Natural killer cell (primary cell): Measurements from ENCODE around the gene F2RL3. TPM values are rescaled to one million over a fixed set of nuclear protein-coding genes. Genes with fewer than 3 reads are reported as not detected.
A peak's percentile ranks its signal among the peaks of the same experiment; 100 is the strongest.

ENCODE experiments used
- ATAC-seq, 3 donors: fragments of 150-1000 bp in 2 of 3; fragments of 200-7000 bp in 1 of 3; cut with Tn5 transposase; 1 replicate in 1 of 3; 2 replicates in 2 of 3; pipeline ENCODE4 v1.10.0; 2021; ENCODE audit warnings: mild to moderate bottlenecking in 2 of 3, moderate library complexity in 2 of 3
- DNase-seq, 2 donors: peaks; one replicate each; pipeline versions ENCODE4 v3.0.0 to v3.0.0-alpha.2; 2013 to 2021; ENCODE audit warnings: mixed read lengths in 1 of 2
- H3K27ac ChIP-seq: one replicate; pipeline ENCODE4 v1.5.1; 2013; ENCODE audit warnings: mild to moderate bottlenecking, low read length
- H3K27me3 ChIP-seq: one replicate; pipeline ENCODE4 v1.6.1; 2013; ENCODE audit warnings: low read length; ENCODE audit not compliant: control insufficient read depth, insufficient read depth
- H3K36me3 ChIP-seq: one replicate; pipeline ENCODE4 v1.6.1; 2013; ENCODE audit warnings: low read length; ENCODE audit not compliant: control insufficient read depth, insufficient read depth
- H3K4me1 ChIP-seq: one replicate; pipeline ENCODE4 v1.6.1; 2013; ENCODE audit warnings: low read length; ENCODE audit not compliant: control insufficient read depth, insufficient read depth
- H3K4me3 ChIP-seq: one replicate; pipeline ENCODE4 v1.5.1; 2013; ENCODE audit warnings: low read length
- H3K9me3 ChIP-seq: one replicate; pipeline ENCODE4 v1.6.1; 2013; ENCODE audit warnings: low read length; ENCODE audit not compliant: control insufficient read depth, insufficient read depth
- H3K27ac Mint-ChIP-seq, 2 donors: one replicate each; pipeline ENCODE4 v1.8.0; 2022; ENCODE audit warnings: mild to moderate bottlenecking in 2 of 2, mixed read lengths in 2 of 2, moderate library complexity in 1 of 2
- H3K27me3 Mint-ChIP-seq, 2 donors: one replicate each; pipeline ENCODE4 v1.8.0; 2022; ENCODE audit warnings: low read depth in 2 of 2, mixed read lengths in 2 of 2
- H3K36me3 Mint-ChIP-seq: one replicate; pipeline ENCODE4 v1.8.0; 2022; ENCODE audit warnings: mixed read lengths
- H3K4me1 Mint-ChIP-seq, 2 donors: one replicate each; pipeline ENCODE4 v1.8.0; 2022; ENCODE audit warnings: mixed read lengths in 2 of 2
- H3K4me3 Mint-ChIP-seq: one replicate; pipeline ENCODE4 v1.8.0; 2022; ENCODE audit warnings: mild to moderate bottlenecking, moderate library complexity, mixed read lengths
- H3K9me3 Mint-ChIP-seq, 2 donors: one replicate each; pipeline ENCODE4 v1.8.0; 2022; ENCODE audit warnings: mixed read lengths in 2 of 2
- CTCF ChIP-seq: fragments of 200-600 bp; IDR thresholded peaks from one replicate; pipeline ENCODE4 v1.8.0; 2022; ENCODE audit warnings: antibody characterized with exemption
- WGBS: methylation state at CpG from one replicate; pipeline ENCODE4 v1.1.7; 2013; ENCODE audit warnings: missing lambda C conversion rate; ENCODE audit not compliant: insufficient coverage; 5-methylcytosine and 5-hydroxymethylcytosine counted together
- intact Hi-C: fragments of 100-400 bp; cut with micrococcal nuclease; formaldehyde crosslinking; loops from one replicate; pipeline ENCODE4 v1.14.2; 2022
- total RNA-seq, 4 donors: library from RNA; stranded (reverse); fragments of 120-200 nt in 1 of 4; gene quantifications; one replicate each; pipeline versions ENCODE4 v1.2.3 to v1.2.4, GENCODE V29; 2013 to 2022

Gene F2RL3
- total RNA-seq, 3 donors from 2014 or later (not counting 1 experiment from before 2014, with no cell fraction given): 0.24 to 0.39 (median 0.28) TPM

GRCh38 chr19:16890461-16891184, 1.8 kb downstream of the F2RL3 start:
- H3K4me3 Mint-ChIP-seq: peak overlapping the region; percentile 59
- Histone ChIP-seq H3K4me1 (peaks cover 49% of the 10 kb centered on the region), H3K36me3 (no peaks in the 10 kb centered on the region), H3K9me3 (no peaks in the 10 kb centered on the region), H3K27ac (no peak overlapping the region), H3K4me3 (no peak overlapping the region), H3K27me3 (no peaks in the 10 kb centered on the region)
- 91% methylated on average over 18 of the region's 24 CpGs for WGBS
- TF ChIP-seq CTCF: no peak
- ATAC-seq (no peak), DNase-seq (no peak)
- intact Hi-C loops: no loop called here
- H3K4me1 Mint-ChIP-seq: peaks cover 24 to 42% of the 10 kb centered on the region in 2 donors
- H3K9me3 Mint-ChIP-seq: no peaks in the 10 kb centered on the region
- H3K27ac Mint-ChIP-seq: no peak overlapping the region
- no peaks in the 10 kb centered on the region for H3K36me3 Mint-ChIP-seq
- H3K27me3 Mint-ChIP-seq: no peaks in the 10 kb centered on the region

GRCh38 chr19:16891696-16892382, 3.0 kb downstream of the F2RL3 start:
- ATAC-seq (no peak), DNase-seq (no peak)
- Histone ChIP-seq H3K27me3 (no peaks in the 10 kb centered on the region), H3K36me3 (no peaks in the 10 kb centered on the region), H3K4me1 (peaks cover 60% of the 10 kb centered on the region), H3K27ac (no peak overlapping the region), H3K9me3 (no peaks in the 10 kb centered on the region), H3K4me3 (no peak overlapping the region)
- 85% methylated on average over 12 of the region's 12 CpGs for WGBS
- peaks cover 24 to 46% of the 10 kb centered on the region in 2 donors for H3K4me1 Mint-ChIP-seq
- TF ChIP-seq CTCF: no peak
- H3K27me3 Mint-ChIP-seq: no peaks in the 10 kb centered on the region
- no peak overlapping the region for H3K4me3 Mint-ChIP-seq
- no peaks in the 10 kb centered on the region for H3K36me3 Mint-ChIP-seq
- no peak overlapping the region for H3K27ac Mint-ChIP-seq
- no peaks in the 10 kb centered on the region for H3K9me3 Mint-ChIP-seq
- intact Hi-C loops: no loop called here

- H3K4me3 ChIP-seq: no peak overlapping the region
- no peak for ATAC-seq
- no peaks in the 10 kb centered on the region for H3K36me3 ChIP-seq
- Mint-ChIP-seq H3K4me3 (no peak overlapping the region), H3K36me3 (no peaks in the 10 kb centered on the region), H3K9me3 (no peaks in the 10 kb centered on the region), H3K27me3 (no peaks in the 10 kb centered on the region), H3K27ac (peak overlapping the region in 1 of 2 donors; percentile 69), H3K4me1 (peaks cover 24 to 50% of the 10 kb centered on the region in 2 donors)
- H3K4me1 ChIP-seq: peaks cover 59% of the 10 kb centered on the region
- WGBS: 16% methylated on average over 4 of the region's 4 CpGs
- H3K27ac ChIP-seq: no peak overlapping the region
- no peak for TF ChIP-seq CTCF
- intact Hi-C loops: no loop called here
- no peak for DNase-seq
- no peaks in the 10 kb centered on the region for H3K9me3 ChIP-seq
- H3K27me3 ChIP-seq: no peaks in the 10 kb centered on the region
Observed at GRCh38 chr19:16892436-16892835, 3.6 kb downstream of the F2RL3 start.
